BE2C (cell line): ENCODE results near the gene NOTCH1.

Experiments
- DNase-seq: peaks from one replicate; pipeline ENCODE4 v3.0.0-alpha.2; 2020
- H3K27me3 ChIP-seq: fragments of 250-450 bp; sonication (Bioruptor Pico); 2 replicates; pipeline ENCODE4 v1.5.1; 2020; ENCODE audit warnings: mild to moderate bottlenecking
- H3K36me3 ChIP-seq: fragments of 250-450 bp; sonication (Bioruptor Pico); 2 replicates; pipeline ENCODE4 v1.5.1; 2020; ENCODE audit warnings: mild to moderate bottlenecking
- H3K4me1 ChIP-seq: fragments of 250-450 bp; sonication (Bioruptor Pico); 2 replicates; pipeline ENCODE4 v1.5.1; 2020
- H3K4me3 ChIP-seq: 2 replicates; pipeline ENCODE4 v1.5.1; 2011; ENCODE audit warnings: low read depth, low read length
- H3K9me3 ChIP-seq: fragments of 250-450 bp; sonication (Bioruptor Pico); 2 replicates; pipeline ENCODE4 v1.5.1; 2020
- TF ChIP-seq, protein P1 (sequence below): IDR thresholded peaks from 2 replicates; pipeline ENCODE4 v1.5.1; 2012; ENCODE audit warnings: mild to moderate bottlenecking, low read depth, low read length

The NOTCH1 gene

DNA sequence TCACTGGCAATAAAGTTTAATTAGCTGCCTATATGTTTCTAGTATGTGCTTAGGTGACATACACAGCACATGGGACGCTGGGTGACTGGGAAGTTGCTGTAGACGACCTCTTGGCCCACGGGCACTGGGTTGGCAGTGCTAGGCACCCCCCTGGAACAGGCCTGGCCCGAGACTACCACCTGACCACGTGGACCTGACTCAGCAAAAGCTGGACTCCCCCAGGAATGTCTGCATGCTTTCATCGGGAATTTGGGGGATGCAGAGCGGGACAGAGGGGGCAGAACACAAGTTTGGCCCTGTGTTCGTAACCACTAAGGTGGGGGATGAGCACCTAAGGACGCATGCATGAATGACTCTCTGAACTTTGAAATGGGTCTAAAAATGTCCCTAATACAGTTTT is 89.6 kb downstream of the NOTCH1 start:
- Histone ChIP-seq H3K4me1 (no peaks in the 10 kb centered on the region), H3K27me3 (no peaks in the 10 kb centered on the region), H3K9me3 (no peaks in the 10 kb centered on the region), H3K36me3 (peaks cover 65% of the 10 kb centered on the region), H3K4me3 (no peak overlapping the region)
- no peak for DNase-seq
- TF ChIP-seq, protein P1, sequence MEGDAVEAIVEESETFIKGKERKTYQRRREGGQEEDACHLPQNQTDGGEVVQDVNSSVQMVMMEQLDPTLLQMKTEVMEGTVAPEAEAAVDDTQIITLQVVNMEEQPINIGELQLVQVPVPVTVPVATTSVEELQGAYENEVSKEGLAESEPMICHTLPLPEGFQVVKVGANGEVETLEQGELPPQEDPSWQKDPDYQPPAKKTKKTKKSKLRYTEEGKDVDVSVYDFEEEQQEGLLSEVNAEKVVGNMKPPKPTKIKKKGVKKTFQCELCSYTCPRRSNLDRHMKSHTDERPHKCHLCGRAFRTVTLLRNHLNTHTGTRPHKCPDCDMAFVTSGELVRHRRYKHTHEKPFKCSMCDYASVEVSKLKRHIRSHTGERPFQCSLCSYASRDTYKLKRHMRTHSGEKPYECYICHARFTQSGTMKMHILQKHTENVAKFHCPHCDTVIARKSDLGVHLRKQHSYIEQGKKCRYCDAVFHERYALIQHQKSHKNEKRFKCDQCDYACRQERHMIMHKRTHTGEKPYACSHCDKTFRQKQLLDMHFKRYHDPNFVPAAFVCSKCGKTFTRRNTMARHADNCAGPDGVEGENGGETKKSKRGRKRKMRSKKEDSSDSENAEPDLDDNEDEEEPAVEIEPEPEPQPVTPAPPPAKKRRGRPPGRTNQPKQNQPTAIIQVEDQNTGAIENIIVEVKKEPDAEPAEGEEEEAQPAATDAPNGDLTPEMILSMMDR: no peak

DNA sequence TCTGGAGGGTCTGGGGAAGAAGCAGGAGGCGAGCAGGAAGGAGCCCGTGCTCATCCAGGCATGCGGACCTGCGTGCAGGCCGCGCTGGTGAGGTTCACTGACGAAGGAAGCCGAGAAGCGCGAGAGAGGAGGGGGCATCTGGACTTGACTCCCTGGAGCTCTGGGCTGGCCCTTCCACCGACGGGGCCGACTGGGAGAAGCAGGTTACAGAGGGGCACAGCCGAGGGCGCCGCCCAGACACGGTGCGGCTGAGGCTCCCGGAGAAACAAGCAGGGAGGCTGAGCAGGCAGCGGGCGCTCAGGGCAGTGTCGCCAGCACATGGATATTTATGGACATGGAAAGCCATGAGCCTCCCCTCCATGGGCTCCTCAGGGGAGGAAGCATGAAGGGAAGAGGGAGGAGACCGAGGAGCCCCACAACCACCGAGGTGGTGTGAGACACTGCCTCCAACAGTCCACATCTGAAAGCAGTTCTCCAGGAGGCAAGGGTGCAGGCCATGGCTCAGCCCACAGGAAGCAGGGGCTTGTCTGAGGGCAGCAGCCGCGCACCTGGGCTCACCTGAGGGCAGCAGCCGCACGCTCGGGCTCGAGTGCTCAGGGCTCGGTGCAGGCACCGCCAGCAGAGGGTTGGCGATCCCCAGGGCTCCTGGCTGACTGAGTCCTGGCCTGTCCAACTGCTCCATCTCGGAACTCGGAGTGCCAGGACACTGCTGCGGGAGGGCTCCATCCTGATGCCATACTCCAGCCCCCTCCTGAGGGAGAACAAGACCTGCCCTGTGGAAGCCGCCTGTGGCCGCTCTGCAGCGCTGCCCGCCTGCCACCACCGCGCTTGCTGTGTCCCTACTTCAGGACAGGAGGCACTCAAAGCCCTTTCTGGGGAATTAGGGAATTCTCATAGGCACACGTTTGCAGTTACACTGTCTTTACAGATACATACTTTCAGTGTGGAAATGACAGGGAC is 90.5 kb downstream of the NOTCH1 start:
- no peak for DNase-seq
- no peaks in the 10 kb centered on the region for H3K27me3 ChIP-seq
- no peak overlapping the region for H3K4me3 ChIP-seq
- peaks cover 63% of the 10 kb centered on the region for H3K36me3 ChIP-seq
- H3K4me1 ChIP-seq: no peaks in the 10 kb centered on the region
- TF ChIP-seq, protein P1: no peak
- no peaks in the 10 kb centered on the region for H3K9me3 ChIP-seq

DNA sequence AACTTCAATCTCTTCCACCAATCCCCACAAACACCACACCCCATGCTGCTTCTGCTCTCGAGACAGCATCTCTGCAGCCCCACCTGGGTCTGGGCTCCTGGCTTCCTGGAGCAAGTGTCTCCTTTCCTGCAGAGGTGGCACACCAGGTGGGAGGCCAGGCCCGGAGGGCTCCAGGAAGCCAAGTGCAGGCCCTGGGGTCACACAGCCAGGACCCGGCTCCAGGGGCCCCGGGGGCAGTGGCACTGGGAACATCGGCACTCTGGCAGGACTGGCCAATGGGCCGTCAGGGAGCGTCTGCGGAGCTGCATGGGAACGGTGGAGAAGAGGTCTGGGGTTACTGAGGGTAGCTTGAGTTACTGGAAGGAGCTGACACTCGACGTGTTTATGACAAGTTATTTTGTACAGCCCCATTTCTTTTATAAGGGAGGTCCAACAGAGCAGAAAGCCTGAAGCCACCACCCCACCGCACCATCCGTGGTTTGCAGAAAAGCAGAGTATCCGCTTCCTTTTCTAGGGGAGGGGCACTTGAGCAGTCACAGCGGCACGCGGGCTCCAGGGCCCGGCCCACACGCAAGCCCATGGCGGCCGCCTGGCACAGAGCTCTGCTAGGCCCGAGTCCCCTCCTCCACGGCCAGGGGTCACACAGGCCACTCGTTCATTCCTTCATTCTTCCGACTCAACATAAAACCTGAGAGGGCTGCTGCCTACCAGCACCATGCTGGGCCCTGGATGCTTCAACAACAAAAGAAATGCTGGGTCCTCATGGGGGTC is 91.6 kb downstream of the NOTCH1 start:
- no peak overlapping the region for H3K4me3 ChIP-seq
- H3K4me1 ChIP-seq: no peaks in the 10 kb centered on the region
- no peaks in the 10 kb centered on the region for H3K27me3 ChIP-seq
- peaks cover 63% of the 10 kb centered on the region for H3K36me3 ChIP-seq
- DNase-seq: no peak
- H3K9me3 ChIP-seq: no peaks in the 10 kb centered on the region
- TF ChIP-seq, protein P1: no peak

DNA sequence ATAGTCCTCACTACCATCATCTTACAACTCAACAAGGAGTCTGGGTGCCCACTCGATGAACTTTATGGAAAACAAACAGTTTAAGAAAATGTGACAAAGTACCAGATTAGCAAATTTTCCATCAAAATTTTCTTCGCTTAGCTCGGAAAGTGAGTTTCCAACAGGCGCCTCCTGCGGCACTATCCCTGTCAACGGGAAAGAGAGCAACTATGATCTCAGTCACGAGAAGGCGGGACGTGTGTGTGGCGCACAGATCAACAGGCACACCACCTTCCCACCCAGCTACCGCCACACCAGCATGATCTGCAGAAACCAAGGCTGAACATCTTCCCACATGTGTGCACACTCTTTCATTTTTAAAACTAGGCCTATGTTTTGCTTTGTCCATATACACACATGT is 92.5 kb downstream of the NOTCH1 start:
- Histone ChIP-seq H3K9me3 (no peaks in the 10 kb centered on the region), H3K27me3 (no peaks in the 10 kb centered on the region), H3K4me3 (no peak overlapping the region), H3K4me1 (no peaks in the 10 kb centered on the region), H3K36me3 (peaks cover 62% of the 10 kb centered on the region)
- TF ChIP-seq, protein P1: no peak
- no peak for DNase-seq

DNA sequence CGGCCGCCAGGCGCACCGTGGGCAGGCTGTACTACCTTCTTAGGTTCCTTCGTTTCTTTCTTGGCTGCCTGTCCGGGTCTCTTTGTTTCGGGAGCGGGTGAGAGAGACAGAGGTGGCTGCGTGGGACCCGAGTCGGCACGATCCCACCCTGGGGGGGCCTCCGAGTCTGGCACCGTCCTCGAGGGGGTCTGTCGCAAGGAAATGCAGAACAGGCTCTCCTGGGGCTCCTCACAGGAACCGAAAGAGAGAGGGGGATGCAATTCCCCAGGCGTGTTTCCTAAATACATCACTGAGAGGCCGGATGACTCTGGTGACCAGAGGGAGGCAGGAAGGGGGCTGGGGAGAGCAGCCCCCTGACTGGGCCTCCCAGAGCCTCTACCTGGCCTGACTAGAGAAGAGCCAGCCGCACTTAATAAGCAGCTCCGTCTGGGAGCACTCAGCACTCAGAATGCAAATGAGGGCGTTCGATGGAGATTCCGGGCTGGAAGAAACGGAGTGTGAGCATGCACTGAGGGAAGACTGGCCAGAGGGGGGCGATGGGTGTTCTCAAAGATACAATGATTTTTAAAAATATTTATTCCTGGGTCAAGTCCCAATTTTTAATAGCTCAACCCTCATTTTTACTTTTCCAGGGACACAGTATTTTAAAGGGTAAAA is 94.5 kb downstream of the NOTCH1 start:
- Histone ChIP-seq H3K4me3 (no peak overlapping the region), H3K27me3 (no peaks in the 10 kb centered on the region), H3K36me3 (peaks cover 61% of the 10 kb centered on the region), H3K9me3 (no peaks in the 10 kb centered on the region), H3K4me1 (no peaks in the 10 kb centered on the region)
- DNase-seq: no peak
- TF ChIP-seq, protein P1: peak; percentile 5; the same call in 1 of the 2 replicates
